ENCODE data around the gene SLC19A1.
"Not testable (repeated sequence)": the region's sequence is repeated elsewhere in the genome, so short reads cannot be mapped to it uniquely, and the experiment has no call there.

SLC19A1 gene

DNA sequence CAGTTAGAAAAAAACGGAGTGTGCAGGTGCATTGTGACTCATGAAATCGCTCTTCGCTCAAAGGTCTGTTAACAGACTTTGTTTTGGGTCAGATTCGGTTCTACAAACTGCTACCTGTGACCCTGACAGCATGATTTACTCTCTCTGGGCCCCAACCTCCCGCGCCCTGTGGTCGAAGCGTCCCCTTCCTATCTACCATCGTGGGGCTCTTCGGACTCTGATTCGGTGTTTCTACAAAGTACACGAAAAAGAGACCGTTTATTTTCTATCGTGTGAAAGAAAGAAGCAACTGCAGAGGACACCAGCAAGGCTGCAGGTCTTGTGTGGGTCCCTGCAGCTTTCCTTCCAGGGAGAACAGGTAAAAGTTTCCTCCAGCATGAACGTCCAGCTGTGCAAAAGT lies 29.4 kb upstream of the SLC19A1 start:
- H3K4me3 ChIP-seq (ENCODE audit: low read depth, low read length), result peak overlapping the region; percentile 37
- peaks cover 35% of the 10 kb centered on the region for H3K4me1 ChIP-seq
- TF ChIP-seq CTCF (IDR thresholded peaks at IDR 0.05; ENCODE audit: low read depth, low read length), result no peak
- no peaks in the 10 kb centered on the region for H3K27me3 ChIP-seq
- no peaks in the 10 kb centered on the region for H3K9me3 ChIP-seq
- no peak for DNase-seq
- H3K36me3 ChIP-seq, result no peaks in the 10 kb centered on the region

- DNase-seq, result peak; percentile 98
- H3K36me3 ChIP-seq, result no peaks in the 10 kb centered on the region
- TF ChIP-seq CTCF (IDR thresholded peaks at IDR 0.05; ENCODE audit: low read depth, low read length), result no peak
- peak overlapping the region; percentile 37; the same call in 1 of the 2 replicates for H3K4me3 ChIP-seq (ENCODE audit: low read depth, low read length)
- peaks cover 35% of the 10 kb centered on the region for H3K4me1 ChIP-seq
- no peaks in the 10 kb centered on the region for H3K27me3 ChIP-seq
- H3K9me3 ChIP-seq, result no peaks in the 10 kb centered on the region
Measured at GRCh38 chr21:45570826-45571601, 28.8 kb upstream of the SLC19A1 start.

GRCh38 chr21:45570071-45570470 lies 27.8 kb upstream of the SLC19A1 start:
- TF ChIP-seq CTCF (IDR thresholded peaks at IDR 0.05; ENCODE audit: low read depth, low read length), result no peak
- Histone ChIP-seq H3K4me3 (ENCODE audit: low read depth, low read length) (no peak overlapping the region), H3K9me3 (no peaks in the 10 kb centered on the region), H3K27me3 (no peaks in the 10 kb centered on the region), H3K4me1 (peaks cover 38% of the 10 kb centered on the region), H3K36me3 (no peaks in the 10 kb centered on the region)
- DNase-seq, result no peak

GRCh38 chr21:45568383-45568782 lies 26.1 kb upstream of the SLC19A1 start:
- H3K36me3 ChIP-seq, result no peaks in the 10 kb centered on the region
- no peaks in the 10 kb centered on the region for H3K27me3 ChIP-seq
- H3K9me3 ChIP-seq, result no peaks in the 10 kb centered on the region
- TF ChIP-seq CTCF (IDR thresholded peaks at IDR 0.05; ENCODE audit: low read depth, low read length), result no peak
- peaks cover 24% of the 10 kb centered on the region for H3K4me1 ChIP-seq
- H3K4me3 ChIP-seq (ENCODE audit: low read depth, low read length), result no peak overlapping the region
- no peak for DNase-seq

GRCh38 chr21:45564137-45564536 lies 21.9 kb upstream of the SLC19A1 start:
- H3K36me3 ChIP-seq; H3K27me3 ChIP-seq; H3K4me1 ChIP-seq; H3K9me3 ChIP-seq; DNase-seq; H3K4me3 ChIP-seq (ENCODE audit: low read depth, low read length): not testable (repeated sequence)

DNA sequence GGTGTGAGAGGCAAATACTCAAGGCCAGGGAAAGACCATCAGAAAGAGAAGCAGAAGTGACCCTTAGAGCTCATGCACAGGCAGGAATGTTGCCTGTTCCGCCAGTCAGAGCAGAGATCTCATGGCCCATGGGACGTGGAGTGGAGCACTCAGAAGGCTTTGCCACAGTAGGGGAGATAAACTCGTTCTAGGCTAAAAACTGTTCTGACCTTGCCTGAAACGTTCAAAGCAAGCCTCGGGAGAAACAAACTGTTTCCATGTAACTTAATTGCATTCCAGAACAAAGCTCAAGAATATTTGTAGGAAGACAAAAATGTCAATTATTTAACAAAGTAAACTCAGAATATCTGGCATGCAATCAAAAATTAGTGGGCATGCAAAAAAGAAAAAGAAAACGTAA lies 20.7 kb upstream of the SLC19A1 start:
- Histone ChIP-seq H3K27me3 (no peaks in the 10 kb centered on the region), H3K9me3 (no peaks in the 10 kb centered on the region), H3K4me3 (ENCODE audit: low read depth, low read length) (no peak overlapping the region), H3K4me1 (peaks cover 3% of the 10 kb centered on the region; the same call in 1 of the 2 replicates), H3K36me3 (no peaks in the 10 kb centered on the region)
- DNase-seq, result no peak
- TF ChIP-seq CTCF (IDR thresholded peaks at IDR 0.05; ENCODE audit: low read depth, low read length), result no peak

All from BE2C (cell line).